ENCODE measurements around the gene SNED1.

Gene SNED1

GRCh38 chr2:241122376-241123002, 124.1 kb downstream of the SNED1 start:
- H3K36me3 ChIP-seq (ENCODE audit: control insufficient read depth, insufficient read depth, low read length): peaks cover 23% of the 10 kb centered on the region
- no peaks in the 10 kb centered on the region for H3K4me1 ChIP-seq (ENCODE audit: control insufficient read depth, insufficient read depth, low read length, poor library complexity, severe bottlenecking)
- H3K27ac ChIP-seq (ENCODE audit: low read depth, low read length, severe bottlenecking): no peak overlapping the region
- no peak overlapping the region for H3K4me3 ChIP-seq (ENCODE audit: extremely low read depth, insufficient read depth, low read length, poor library complexity, severe bottlenecking)
- WGBS, 2 experiments (ENCODE audit: insufficient coverage in 2 of 2): 90 to 96% methylated on average over 16 to 19 of the region's 19 CpGs
- H3K9me3 ChIP-seq (ENCODE audit: control insufficient read depth, low read length): no peaks in the 10 kb centered on the region

GRCh38 chr2:241123816-241124536, 125.6 kb downstream of the SNED1 start:
- Histone ChIP-seq H3K4me1 (ENCODE audit: control insufficient read depth, insufficient read depth, low read length, poor library complexity, severe bottlenecking) (no peaks in the 10 kb centered on the region), H3K9me3 (ENCODE audit: control insufficient read depth, low read length) (no peaks in the 10 kb centered on the region), H3K4me3 (ENCODE audit: extremely low read depth, insufficient read depth, low read length, poor library complexity, severe bottlenecking) (no peak overlapping the region), H3K36me3 (ENCODE audit: control insufficient read depth, insufficient read depth, low read length) (peaks cover 23% of the 10 kb centered on the region), H3K27ac (ENCODE audit: low read depth, low read length, severe bottlenecking) (no peak overlapping the region)
- 91% methylated on average over 7 to 9 of the region's 16 CpGs for WGBS, 2 experiments (ENCODE audit: insufficient coverage in 2 of 2)

- Histone ChIP-seq H3K4me3 (ENCODE audit: extremely low read depth, insufficient read depth, low read length, poor library complexity, severe bottlenecking) (no peak overlapping the region), H3K4me1 (ENCODE audit: control insufficient read depth, insufficient read depth, low read length, poor library complexity, severe bottlenecking) (no peaks in the 10 kb centered on the region), H3K36me3 (ENCODE audit: control insufficient read depth, insufficient read depth, low read length) (peaks cover 23% of the 10 kb centered on the region), H3K27ac (ENCODE audit: low read depth, low read length, severe bottlenecking) (no peak overlapping the region), H3K9me3 (ENCODE audit: control insufficient read depth, low read length) (no peaks in the 10 kb centered on the region)
- WGBS, 2 experiments (ENCODE audit: insufficient coverage in 2 of 2): 95 to 99% methylated on average over 10 to 12 of the region's 13 CpGs
Measured at GRCh38 chr2:241125626-241126025, 127.2 kb downstream of the SNED1 start.

GRCh38 chr2:241126201-241126611, 127.8 kb downstream of the SNED1 start:
- H3K36me3 ChIP-seq (ENCODE audit: control insufficient read depth, insufficient read depth, low read length): peaks cover 18% of the 10 kb centered on the region
- H3K4me3 ChIP-seq (ENCODE audit: extremely low read depth, insufficient read depth, low read length, poor library complexity, severe bottlenecking): no peak overlapping the region
- no peaks in the 10 kb centered on the region for H3K4me1 ChIP-seq (ENCODE audit: control insufficient read depth, insufficient read depth, low read length, poor library complexity, severe bottlenecking)
- no peak overlapping the region for H3K27ac ChIP-seq (ENCODE audit: low read depth, low read length, severe bottlenecking)
- no peaks in the 10 kb centered on the region for H3K9me3 ChIP-seq (ENCODE audit: control insufficient read depth, low read length)
- WGBS, 2 experiments (ENCODE audit: insufficient coverage in 2 of 2): 96 to 98% methylated on average over 21 of the region's 21 CpGs

- Histone ChIP-seq H3K36me3 (ENCODE audit: control insufficient read depth, insufficient read depth, low read length) (peaks cover 18% of the 10 kb centered on the region), H3K4me3 (ENCODE audit: extremely low read depth, insufficient read depth, low read length, poor library complexity, severe bottlenecking) (no peak overlapping the region), H3K4me1 (ENCODE audit: control insufficient read depth, insufficient read depth, low read length, poor library complexity, severe bottlenecking) (no peaks in the 10 kb centered on the region), H3K27ac (ENCODE audit: low read depth, low read length, severe bottlenecking) (no peak overlapping the region), H3K9me3 (ENCODE audit: control insufficient read depth, low read length) (no peaks in the 10 kb centered on the region)
- 94 to 96% methylated on average over 16 to 17 of the region's 18 CpGs for WGBS, 2 experiments (ENCODE audit: insufficient coverage in 2 of 2)
Measured at GRCh38 chr2:241126771-241127202, 128.4 kb downstream of the SNED1 start.

- Histone ChIP-seq H3K4me1 (ENCODE audit: control insufficient read depth, insufficient read depth, low read length, poor library complexity, severe bottlenecking) (no peaks in the 10 kb centered on the region), H3K9me3 (ENCODE audit: control insufficient read depth, low read length) (no peaks in the 10 kb centered on the region), H3K36me3 (ENCODE audit: control insufficient read depth, insufficient read depth, low read length) (peaks cover 14% of the 10 kb centered on the region), H3K27ac (ENCODE audit: low read depth, low read length, severe bottlenecking) (no peak overlapping the region), H3K4me3 (ENCODE audit: extremely low read depth, insufficient read depth, low read length, poor library complexity, severe bottlenecking) (no peak overlapping the region)
- WGBS, 2 experiments (ENCODE audit: insufficient coverage in 2 of 2): 95 to 100% methylated on average over 6 to 8 of the region's 8 CpGs
Measured at GRCh38 chr2:241128266-241128665, 129.8 kb downstream of the SNED1 start.

GRCh38 chr2:241129086-241129871, 130.9 kb downstream of the SNED1 start:
- peaks cover 19% of the 10 kb centered on the region for H3K36me3 ChIP-seq (ENCODE audit: control insufficient read depth, insufficient read depth, low read length)
- H3K9me3 ChIP-seq (ENCODE audit: control insufficient read depth, low read length): no peaks in the 10 kb centered on the region
- no peak overlapping the region for H3K27ac ChIP-seq (ENCODE audit: low read depth, low read length, severe bottlenecking)
- H3K4me3 ChIP-seq (ENCODE audit: extremely low read depth, insufficient read depth, low read length, poor library complexity, severe bottlenecking): no peak overlapping the region
- no peaks in the 10 kb centered on the region for H3K4me1 ChIP-seq (ENCODE audit: control insufficient read depth, insufficient read depth, low read length, poor library complexity, severe bottlenecking)
- 87 to 95% methylated on average over 8 to 11 of the region's 12 CpGs for whole genome bisulfite sequencing, 2 experiments (ENCODE audit: insufficient coverage in 2 of 2)

- H3K27ac ChIP-seq (ENCODE audit: low read depth, low read length, severe bottlenecking): no peak overlapping the region
- H3K4me1 ChIP-seq (ENCODE audit: control insufficient read depth, insufficient read depth, low read length, poor library complexity, severe bottlenecking): no peaks in the 10 kb centered on the region
- H3K4me3 ChIP-seq (ENCODE audit: extremely low read depth, insufficient read depth, low read length, poor library complexity, severe bottlenecking): no peak overlapping the region
- WGBS, 2 experiments (ENCODE audit: insufficient coverage in 2 of 2): 95 to 97% methylated on average over 14 to 16 of the region's 16 CpGs
- no peaks in the 10 kb centered on the region for H3K9me3 ChIP-seq (ENCODE audit: control insufficient read depth, low read length)
- H3K36me3 ChIP-seq (ENCODE audit: control insufficient read depth, insufficient read depth, low read length): peaks cover 24% of the 10 kb centered on the region
Measured at GRCh38 chr2:241130316-241130715, 131.9 kb downstream of the SNED1 start.

- Histone ChIP-seq H3K36me3 (ENCODE audit: control insufficient read depth, insufficient read depth, low read length) (peaks cover 29% of the 10 kb centered on the region), H3K27ac (ENCODE audit: low read depth, low read length, severe bottlenecking) (no peak overlapping the region), H3K9me3 (ENCODE audit: control insufficient read depth, low read length) (no peaks in the 10 kb centered on the region), H3K4me1 (ENCODE audit: control insufficient read depth, insufficient read depth, low read length, poor library complexity, severe bottlenecking) (no peaks in the 10 kb centered on the region), H3K4me3 (ENCODE audit: extremely low read depth, insufficient read depth, low read length, poor library complexity, severe bottlenecking) (no peak overlapping the region)
- WGBS, 2 experiments (ENCODE audit: insufficient coverage in 2 of 2): 93 to 95% methylated on average over 6 to 7 of the region's 7 CpGs
Measured at GRCh38 chr2:241131531-241131930, 133.1 kb downstream of the SNED1 start.

- Histone ChIP-seq H3K36me3 (ENCODE audit: control insufficient read depth, insufficient read depth, low read length) (peaks cover 25% of the 10 kb centered on the region), H3K4me1 (ENCODE audit: control insufficient read depth, insufficient read depth, low read length, poor library complexity, severe bottlenecking) (no peaks in the 10 kb centered on the region), H3K9me3 (ENCODE audit: control insufficient read depth, low read length) (no peaks in the 10 kb centered on the region), H3K27ac (ENCODE audit: low read depth, low read length, severe bottlenecking) (no peak overlapping the region), H3K4me3 (ENCODE audit: extremely low read depth, insufficient read depth, low read length, poor library complexity, severe bottlenecking) (no peak overlapping the region)
- WGBS, 2 experiments (ENCODE audit: insufficient coverage in 2 of 2): 87 to 92% methylated on average over 13 to 14 of the region's 14 CpGs
Measured at GRCh38 chr2:241132538-241133435, 134.4 kb downstream of the SNED1 start.
